Thymus (tissue), 11 donors: ENCODE results near the gene PADI3. TPM values are rescaled to one million over a fixed set of nuclear protein-coding genes. Genes with fewer than 3 reads are reported as not detected.
"Not testable (repeated sequence)": the region's sequence is repeated elsewhere in the genome, so short reads cannot be mapped to it uniquely, and the experiment has no call there.

Experiments used
- DNase-seq, 9 donors: peaks; one replicate each; pipeline ENCODE4 v3.0.0-alpha.2; 2013; ENCODE audit warnings: low spot score in 9 of 9, low read depth in 6 of 9, missing footprints in 1 of 9
- H3K27ac ChIP-seq, 2 donors: one replicate each; pipeline ENCODE4 v1.5.1; 2013; ENCODE audit warnings: control low read depth in 1 of 2, low read depth in 1 of 2, low read length in 1 of 2, mild to moderate bottlenecking in 1 of 2, moderate library complexity in 1 of 2
- H3K27me3 ChIP-seq, 2 donors: one replicate each; pipeline ENCODE4 v1.5.1; 2013; ENCODE audit warnings: low read length in 1 of 2; ENCODE audit not compliant: control insufficient read depth in 2 of 2, insufficient read depth in 1 of 2
- H3K36me3 ChIP-seq, 2 donors: one replicate each; pipeline ENCODE4 v1.5.1; 2013; ENCODE audit warnings: low read length in 1 of 2, mild to moderate bottlenecking in 1 of 2, moderate library complexity in 1 of 2; ENCODE audit not compliant: control insufficient read depth in 2 of 2, insufficient read depth in 2 of 2
- H3K4me1 ChIP-seq, 2 donors: one replicate each; pipeline ENCODE4 v1.5.1; 2013; ENCODE audit warnings: low read length in 2 of 2; ENCODE audit not compliant: control insufficient read depth in 2 of 2, insufficient read depth in 2 of 2
- H3K4me3 ChIP-seq, 2 donors: one replicate each; pipeline ENCODE4 v1.5.1; 2013; ENCODE audit warnings: low read length in 2 of 2, control low read depth in 1 of 2, mild to moderate bottlenecking in 1 of 2
- H3K9me3 ChIP-seq, 2 donors: one replicate each; pipeline ENCODE4 v1.5.1; 2013; ENCODE audit warnings: low read length in 1 of 2, mild to moderate bottlenecking in 1 of 2; ENCODE audit not compliant: control insufficient read depth in 2 of 2, insufficient read depth in 1 of 2
- WGBS: extraction: QIAGEN DNeasy Blood & Tissue Kit; methylation state at CpG from one replicate; pipeline ENCODE4 v1.1.7; 2013; 5-methylcytosine and 5-hydroxymethylcytosine counted together
- polyA plus RNA-seq: library from polyadenylated mRNA; stranded (reverse); fragments of 200-250 nt; gene quantifications from one replicate; pipeline ENCODE4 v1.2.3, GENCODE V29; 2013
- total RNA-seq: library from RNA; stranded (reverse); fragments of 120-200 nt; gene quantifications from one replicate; pipeline ENCODE4 v1.2.4, GENCODE V29; 2013
- donor health status: healthy.

PADI3 gene
- total and polyA plus RNA-seq, 2 donors = 0.09 to 0.27 TPM

GRCh38 chr1:17234405-17234804, 14.5 kb upstream of the PADI3 start:
- Histone ChIP-seq H3K36me3 (no peaks in the 10 kb centered on the region), H3K4me1 (no peaks in the 10 kb centered on the region), H3K27me3 (peaks cover 3 to 17% of the 10 kb centered on the region in 2 donors), H3K4me3 (no peak overlapping the region), H3K9me3 (no peaks in the 10 kb centered on the region), H3K27ac (no peak overlapping the region)
- no peak for DNase-seq
- WGBS = 95% methylated on average over 1 of the region's 1 CpG

GRCh38 chr1:17235135-17235885, 13.6 kb upstream of the PADI3 start:
- Histone ChIP-seq H3K36me3 (no peaks in the 10 kb centered on the region), H3K27me3 (peaks cover 3 to 23% of the 10 kb centered on the region in 2 donors), H3K4me3 (no peak overlapping the region), H3K4me1 (no peaks in the 10 kb centered on the region), H3K27ac (no peak overlapping the region), H3K9me3 (no peaks in the 10 kb centered on the region)
- DNase-seq = no peak
- 97% methylated on average over 9 of the region's 9 CpGs for WGBS

GRCh38 chr1:17236779-17237560, 11.9 kb upstream of the PADI3 start:
- Histone ChIP-seq H3K4me3 (no peak overlapping the region), H3K27ac (no peak overlapping the region), H3K4me1 (no peaks in the 10 kb centered on the region), H3K9me3 (no peaks in the 10 kb centered on the region), H3K36me3 (no peaks in the 10 kb centered on the region), H3K27me3 (peaks cover 3 to 28% of the 10 kb centered on the region in 2 donors)
- peak; percentile 45 to 87 (median 76) for DNase-seq
- 27% methylated on average over 18 of the region's 18 CpGs for WGBS

- H3K9me3 ChIP-seq = no peaks in the 10 kb centered on the region
- DNase-seq = no peak
- no peak overlapping the region for H3K27ac ChIP-seq
- WGBS = 93% methylated on average over 4 of the region's 4 CpGs
- H3K27me3 ChIP-seq = peaks cover 3 to 34% of the 10 kb centered on the region in 2 donors
- no peaks in the 10 kb centered on the region for H3K36me3 ChIP-seq
- no peaks in the 10 kb centered on the region for H3K4me1 ChIP-seq
- no peak overlapping the region for H3K4me3 ChIP-seq
Measured at GRCh38 chr1:17237561-17237903, 11.4 kb upstream of the PADI3 start.

GRCh38 chr1:17239420-17239819, 9.5 kb upstream of the PADI3 start:
- H3K27me3 ChIP-seq = peaks cover 3 to 33% of the 10 kb centered on the region in 2 donors
- WGBS = 57% methylated on average over 1 of the region's 1 CpG
- H3K36me3 ChIP-seq = no peaks in the 10 kb centered on the region
- H3K27ac ChIP-seq = no peak overlapping the region
- H3K4me3 ChIP-seq = no peak overlapping the region
- no peaks in the 10 kb centered on the region for H3K4me1 ChIP-seq
- H3K9me3 ChIP-seq = no peaks in the 10 kb centered on the region
- DNase-seq = peak; percentile 4 to 61 (median 15)

- H3K9me3 ChIP-seq, H3K4me3 ChIP-seq, H3K36me3 ChIP-seq, DNase-seq, H3K4me1 ChIP-seq, H3K27ac ChIP-seq: not testable (repeated sequence)
- peaks cover 0 to 26% of the 10 kb centered on the region in 2 donors for H3K27me3 ChIP-seq
- WGBS = 63% methylated on average over 28 of the region's 28 CpGs
Measured at GRCh38 chr1:17241011-17241779, 7.7 kb upstream of the PADI3 start.

GRCh38 chr1:17241780-17242074, 7.2 kb upstream of the PADI3 start:
- peaks cover 0 to 26% of the 10 kb centered on the region in 2 donors for H3K27me3 ChIP-seq
- H3K27ac ChIP-seq, DNase-seq, H3K36me3 ChIP-seq, H3K9me3 ChIP-seq, H3K4me1 ChIP-seq, H3K4me3 ChIP-seq: not testable (repeated sequence)
- WGBS = 85% methylated on average over 11 of the region's 11 CpGs

GRCh38 chr1:17243274-17243673, 5.6 kb upstream of the PADI3 start:
- Histone ChIP-seq H3K27me3 (peaks cover 0 to 26% of the 10 kb centered on the region in 2 donors), H3K9me3 (no peaks in the 10 kb centered on the region), H3K4me1 (no peaks in the 10 kb centered on the region), H3K4me3 (no peak overlapping the region), H3K27ac (no peak overlapping the region), H3K36me3 (no peaks in the 10 kb centered on the region)
- no peak for DNase-seq
- 91% methylated on average over 1 of the region's 1 CpG for WGBS
